T follicular helper cell (primary cell): Measurements from ENCODE around the gene S100A16.
"Not testable (repeated sequence)": the region's sequence is repeated elsewhere in the genome, so short reads cannot be mapped to it uniquely, and the experiment has no call there.

Source experiments
- DNase-seq: peaks from one replicate; pipeline ENCODE4 v3.0.0-alpha.2; 2020; ENCODE audit warnings: low read depth

The S100A16 gene

GRCh38 chr1:153615406-153615805 is 2.5 kb upstream of the S100A16 start:
- DNase-seq = no peak

- no peak for DNase-seq
Measured at GRCh38 chr1:153614906-153615305, 2.0 kb upstream of the S100A16 start.

- DNase-seq = no peak
Measured at GRCh38 chr1:153614189-153614900, 1.4 kb upstream of the S100A16 start.

GRCh38 chr1:153613406-153613805 is 469 bp upstream of the S100A16 start:
- DNase-seq = no peak

- DNase-seq = no peak
Measured at GRCh38 chr1:153612111-153612754, 704 bp downstream of the S100A16 start.

- no peak for DNase-seq
Measured at GRCh38 chr1:153611356-153611755, 1.6 kb downstream of the S100A16 start.

- DNase-seq = no peak
Measured at GRCh38 chr1:153610811-153611301, 2.1 kb downstream of the S100A16 start.

GRCh38 chr1:153610334-153610733 is 2.6 kb downstream of the S100A16 start:
- no peak for DNase-seq

GRCh38 chr1:153609585-153609907 is 3.4 kb downstream of the S100A16 start:
- no peak for DNase-seq

- no peak for DNase-seq
Measured at GRCh38 chr1:153608742-153609584, 4.0 kb downstream of the S100A16 start.

GRCh38 chr1:153608089-153608682 is 4.8 kb downstream of the S100A16 start:
- DNase-seq = no peak

GRCh38 chr1:153607381-153607780 is 5.6 kb downstream of the S100A16 start:
- no peak for DNase-seq

- DNase-seq = no peak
Measured at GRCh38 chr1:153606194-153606593, 6.7 kb downstream of the S100A16 start.

- no peak for DNase-seq
Measured at GRCh38 chr1:153602749-153603148, 10.2 kb downstream of the S100A16 start.

- DNase-seq = no peak
Measured at GRCh38 chr1:153599847-153600246, 13.1 kb downstream of the S100A16 start.

GRCh38 chr1:153598309-153599172 is 14.4 kb downstream of the S100A16 start:
- DNase-seq = no peak

GRCh38 chr1:153597206-153597605 is 15.7 kb downstream of the S100A16 start:
- no peak for DNase-seq

GRCh38 chr1:153592748-153593147 is 20.2 kb downstream of the S100A16 start:
- DNase-seq = no peak

- DNase-seq = no peak
Measured at GRCh38 chr1:153588482-153588881, 24.5 kb downstream of the S100A16 start.

- not testable (repeated sequence) for DNase-seq
Measured at GRCh38 chr1:153588033-153588432, 24.9 kb downstream of the S100A16 start.

GRCh38 chr1:153587314-153587713 is 25.6 kb downstream of the S100A16 start:
- DNase-seq = no peak
